Stimulated activated CD8-positive, alpha-beta memory T cell treated with anti-CD3 and anti-CD28 coated beads, Interleukin-4, amount 100 ng/mL, for 24 hours (primary cell): ENCODE measurements around the gene PSME2.

Source experiments
- DNase-seq: peaks from one replicate; pipeline ENCODE4 v3.0.0-alpha.2; 2020; ENCODE audit warnings: low read depth

Gene PSME2

DNA sequence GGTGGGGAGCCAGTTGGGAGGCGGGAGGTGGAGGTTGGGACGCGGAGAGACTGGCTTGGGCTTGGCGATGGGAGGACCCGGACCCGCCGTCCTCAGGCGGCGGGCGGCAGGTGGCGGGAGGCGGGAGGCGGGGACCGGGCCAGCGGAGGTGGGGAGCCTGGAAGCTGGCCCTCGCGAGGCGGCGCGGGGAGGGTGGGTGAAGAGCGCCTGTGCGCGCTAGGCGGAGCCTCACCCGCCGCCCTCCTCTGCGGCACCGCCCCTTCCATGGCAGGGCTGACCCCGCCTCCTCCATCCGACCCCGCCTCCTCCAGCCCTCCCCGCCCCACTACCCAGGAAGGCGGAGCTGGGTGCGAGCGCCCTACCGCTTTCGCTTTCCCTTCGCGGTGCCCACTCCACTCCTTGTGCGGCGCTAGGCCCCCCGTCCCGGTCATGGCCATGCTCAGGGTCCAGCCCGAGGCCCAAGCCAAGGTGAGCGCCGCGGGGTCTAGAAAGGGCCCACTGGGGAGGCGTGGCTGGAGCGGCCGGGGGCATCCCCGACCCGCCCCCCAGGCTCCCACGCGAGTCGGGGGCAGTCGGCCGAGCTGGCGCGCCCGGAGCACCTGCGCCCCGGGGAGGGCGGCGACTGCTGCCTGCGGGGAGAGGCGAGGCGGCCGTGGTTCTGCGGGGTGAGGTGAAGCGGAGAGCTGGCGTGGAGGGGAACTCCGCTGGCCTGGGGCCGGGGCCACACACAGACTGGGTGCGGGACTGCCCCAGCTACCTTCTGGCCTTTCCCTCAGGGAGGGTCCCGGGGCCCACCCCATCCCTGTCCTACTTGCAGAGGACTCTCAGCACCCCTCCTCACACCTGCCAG lies 10.4 kb downstream of the PSME2 start, which contains the start of gene PSME1:
Gene PSME1 (plus strand): TSS at position 361 of the 850 bp plus-strand sequence. CDS start 69 bp downstream, at position 430.
- DNase-seq, result peak; percentile 89

DNA sequence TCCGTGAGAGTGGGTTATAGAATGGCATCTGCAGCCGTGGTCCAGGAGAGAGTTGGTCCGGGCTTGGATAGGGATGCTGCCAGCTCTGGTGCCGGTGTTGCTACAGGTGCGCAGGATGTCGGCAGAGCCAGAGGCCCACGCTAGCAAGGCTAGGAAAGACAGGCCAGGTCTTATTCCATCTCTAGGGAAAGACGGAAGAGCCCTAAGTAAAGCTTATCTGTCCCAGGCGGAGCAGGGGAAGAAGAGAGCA lies 10.9 kb downstream of the PSME2 start:
- no peak for DNase-seq

DNA sequence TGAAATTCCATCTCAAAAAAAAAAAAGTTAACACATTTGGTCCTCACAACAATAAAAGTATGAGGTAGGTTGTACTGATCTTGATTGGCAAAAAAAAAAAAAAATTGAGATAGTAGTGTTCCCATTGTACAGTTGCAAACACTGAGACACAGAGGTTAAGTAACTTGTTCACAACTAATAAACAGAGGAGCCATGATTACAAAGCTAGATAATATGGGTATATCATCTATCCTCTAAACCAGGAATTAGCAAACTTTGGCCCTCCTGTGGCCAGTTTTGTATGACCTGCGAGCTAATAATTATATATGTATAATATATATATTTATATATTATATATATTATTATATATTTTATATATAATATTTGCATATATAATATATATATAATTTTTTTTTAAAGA lies 12.7 kb downstream of the PSME2 start:
- no peak for DNase-seq

DNA sequence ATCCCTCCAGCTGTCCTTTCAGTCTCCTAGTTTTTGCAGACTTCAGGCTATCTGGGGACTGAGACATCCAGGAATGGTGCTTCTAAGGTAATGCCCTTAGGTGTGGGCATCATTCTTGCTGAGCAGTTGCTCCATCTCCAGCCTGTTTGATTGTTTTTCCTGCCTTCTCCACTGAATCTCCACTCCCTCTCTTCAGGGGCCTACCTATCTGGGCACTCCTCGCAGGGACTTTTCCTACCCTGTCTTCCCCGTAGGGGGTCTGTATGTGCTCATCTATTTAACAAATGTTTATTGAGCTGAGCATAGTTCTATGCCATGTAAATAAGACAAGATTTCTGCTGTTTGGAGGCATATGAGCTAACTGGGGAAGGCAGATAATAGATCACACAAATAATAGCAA lies 13.4 kb downstream of the PSME2 start:
- no peak for DNase-seq

DNA sequence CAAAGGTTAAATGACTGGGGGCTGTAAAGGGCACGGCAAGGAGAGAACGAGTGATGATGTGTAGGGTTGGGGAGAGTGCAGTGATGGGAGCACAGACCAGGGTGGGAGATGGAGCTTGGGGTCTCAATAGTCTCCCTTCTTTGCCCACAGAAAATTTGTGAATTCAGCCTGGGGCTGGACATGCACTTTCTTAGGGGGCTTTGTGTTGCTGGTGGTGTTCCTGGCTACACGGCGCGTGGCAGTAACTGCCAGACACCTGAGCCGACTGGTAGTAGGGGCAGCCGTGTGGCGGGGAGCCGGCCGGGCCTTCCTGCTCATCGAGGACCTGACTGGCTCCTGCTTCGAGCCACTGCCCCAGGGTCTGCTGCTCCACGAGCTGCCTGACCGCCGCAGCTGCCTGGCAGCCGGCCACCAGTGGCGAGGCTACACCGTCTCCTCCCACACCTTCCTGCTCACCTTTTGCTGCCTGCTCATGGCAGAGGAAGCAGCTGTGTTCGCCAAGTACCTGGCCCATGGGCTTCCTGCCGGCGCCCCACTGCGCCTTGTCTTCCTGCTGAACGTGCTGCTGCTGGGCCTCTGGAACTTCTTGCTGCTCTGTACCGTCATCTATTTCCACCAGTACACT lies 14.2 kb downstream of the PSME2 start:
- no peak for DNase-seq

DNA sequence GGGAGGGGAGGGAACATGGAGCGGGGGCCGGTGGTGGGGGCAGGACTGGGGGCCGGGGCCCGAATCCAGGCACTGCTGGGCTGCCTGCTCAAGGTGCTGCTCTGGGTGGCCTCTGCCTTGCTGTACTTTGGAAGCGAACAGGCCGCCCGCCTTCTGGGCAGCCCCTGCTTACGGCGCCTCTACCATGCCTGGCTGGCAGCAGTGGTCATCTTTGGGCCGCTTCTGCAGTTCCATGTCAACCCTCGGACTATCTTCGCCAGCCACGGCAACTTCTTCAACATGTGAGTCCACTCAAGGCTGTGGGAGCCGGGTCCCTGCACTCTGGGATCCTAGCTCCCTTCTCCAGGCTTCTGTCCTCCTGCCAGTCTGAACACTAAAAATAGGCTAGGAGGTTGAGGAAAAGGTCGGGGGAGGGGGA lies 14.9 kb downstream of the PSME2 start:
- no peak for DNase-seq

DNA sequence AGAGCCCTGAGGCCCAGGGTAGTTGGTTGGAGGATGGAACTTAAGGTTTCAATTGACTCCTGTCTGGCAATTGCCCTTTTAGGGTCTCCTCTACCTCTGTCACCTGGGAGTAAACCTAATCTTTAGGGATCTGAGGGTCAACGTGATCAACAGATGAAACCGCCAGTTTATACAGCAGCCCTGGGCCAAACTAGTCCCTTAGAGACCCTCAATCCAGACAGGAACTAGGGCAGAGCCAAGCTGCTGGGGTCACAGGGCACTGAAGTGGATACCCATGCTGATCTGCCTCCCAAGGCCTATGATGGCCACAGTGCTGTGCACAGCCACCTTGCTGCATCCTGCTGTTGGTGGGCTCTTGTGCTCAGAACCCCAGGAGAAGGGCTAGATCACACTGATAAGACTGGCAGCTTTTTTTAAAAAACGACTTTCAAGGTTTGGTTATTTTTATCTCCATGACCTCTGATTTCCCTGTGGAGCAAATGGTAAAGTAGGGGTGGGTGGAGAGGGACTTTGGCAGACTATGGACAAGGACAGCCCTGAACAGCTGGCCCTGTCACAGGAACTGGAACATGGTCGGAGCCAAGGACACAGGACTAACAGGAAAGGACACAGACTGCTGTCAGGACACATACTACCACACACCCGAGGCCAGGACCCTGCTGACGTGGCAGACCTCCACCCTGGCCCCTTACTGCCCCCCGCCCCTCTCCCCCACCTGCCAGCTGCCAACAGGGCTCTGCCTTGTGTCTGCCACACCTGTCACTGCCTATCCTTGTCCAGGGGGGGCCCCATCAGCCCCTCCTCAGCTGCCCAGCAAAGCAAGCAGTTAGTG lies 15.5 kb downstream of the PSME2 start:
- no peak for DNase-seq

DNA sequence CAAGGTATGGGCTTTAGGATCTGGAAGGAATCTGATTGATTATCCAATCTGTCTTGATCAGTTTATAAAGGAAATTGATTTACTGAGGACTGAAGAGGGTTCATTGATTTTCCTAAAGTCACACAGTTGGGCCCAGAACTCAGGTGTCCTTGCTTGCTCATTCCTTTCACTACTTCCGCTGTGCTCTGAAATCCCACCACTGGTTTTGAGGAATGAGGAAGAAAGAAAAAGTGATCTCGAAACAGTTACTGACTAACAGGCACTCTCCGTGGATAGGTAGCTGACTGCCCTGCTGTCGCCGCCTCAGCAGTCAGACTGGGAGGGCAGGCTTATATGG lies 16.1 kb downstream of the PSME2 start, which contains the start of gene FITM1:
Gene FITM1 (plus strand): TSS at position 280 of the 337 bp plus-strand sequence. CDS start 905 bp downstream, outside the sequence.
- no peak for DNase-seq

DNA sequence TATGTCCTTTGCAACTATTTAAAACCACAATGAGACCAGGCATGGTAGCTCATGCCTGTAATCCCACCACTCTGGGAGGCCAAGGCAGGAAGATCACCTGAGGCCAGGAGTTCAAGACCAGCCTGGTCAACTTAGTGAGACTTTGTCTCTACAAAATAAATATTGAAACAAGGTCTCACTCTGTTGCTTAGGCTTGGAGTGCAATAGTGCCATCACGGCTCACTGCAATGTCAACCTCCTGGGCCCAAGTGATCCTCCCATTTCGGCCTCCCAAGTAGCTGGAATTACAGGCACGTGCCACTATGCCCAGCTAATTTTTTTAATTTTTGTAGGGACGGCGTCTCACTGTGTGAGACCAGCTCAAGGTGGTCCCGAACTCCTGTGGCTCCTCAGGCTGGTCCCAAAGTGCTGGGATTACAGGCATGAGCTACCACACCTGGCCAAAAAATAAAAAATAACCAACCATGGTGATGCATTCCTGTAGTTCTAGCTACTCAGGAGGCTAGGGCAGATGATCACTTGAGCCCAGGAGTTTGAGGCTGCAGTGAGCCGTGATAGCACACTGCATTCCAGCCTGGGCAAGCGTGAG lies 16.9 kb downstream of the PSME2 start:
- DNase-seq, result no peak

DNA sequence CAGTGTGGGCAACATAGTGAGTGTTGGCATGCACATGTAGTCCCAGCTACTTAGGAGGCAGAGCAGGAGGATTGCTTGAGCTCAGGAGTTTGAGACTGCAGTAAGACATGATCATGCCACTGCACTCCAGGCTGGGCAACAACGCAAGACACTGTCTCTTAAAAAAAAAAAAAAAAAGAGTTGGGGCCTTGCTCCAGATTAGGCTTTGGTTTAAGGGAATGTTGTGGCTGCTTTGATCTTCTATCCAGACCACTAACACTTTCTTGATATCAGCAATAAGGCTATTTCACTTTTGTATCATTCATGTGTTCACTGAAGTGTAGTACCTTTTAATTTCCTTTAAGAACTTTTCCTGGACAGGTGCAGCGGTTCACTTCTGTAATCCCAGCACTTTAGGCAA lies 18.7 kb downstream of the PSME2 start:
- DNase-seq, result no peak

DNA sequence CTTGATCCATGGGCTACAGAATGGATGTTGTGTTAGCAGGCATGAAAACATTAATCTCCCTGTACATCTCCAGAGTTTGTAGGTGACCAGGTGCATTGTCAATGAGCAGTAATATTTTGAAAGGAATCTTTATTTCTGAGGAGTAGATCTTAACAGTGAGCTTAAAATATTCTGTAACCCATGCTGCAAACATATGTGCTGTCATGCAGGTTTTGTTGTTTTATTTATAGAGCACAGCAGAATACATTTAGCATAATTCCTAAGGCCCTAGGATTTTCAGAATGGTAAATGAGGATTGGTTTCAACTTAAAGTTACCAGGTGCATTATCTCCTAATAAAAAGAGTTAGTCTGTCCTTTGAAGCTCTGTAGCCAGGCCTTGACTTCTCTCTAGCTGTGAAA lies 19.5 kb downstream of the PSME2 start:
- no peak for DNase-seq

DNA sequence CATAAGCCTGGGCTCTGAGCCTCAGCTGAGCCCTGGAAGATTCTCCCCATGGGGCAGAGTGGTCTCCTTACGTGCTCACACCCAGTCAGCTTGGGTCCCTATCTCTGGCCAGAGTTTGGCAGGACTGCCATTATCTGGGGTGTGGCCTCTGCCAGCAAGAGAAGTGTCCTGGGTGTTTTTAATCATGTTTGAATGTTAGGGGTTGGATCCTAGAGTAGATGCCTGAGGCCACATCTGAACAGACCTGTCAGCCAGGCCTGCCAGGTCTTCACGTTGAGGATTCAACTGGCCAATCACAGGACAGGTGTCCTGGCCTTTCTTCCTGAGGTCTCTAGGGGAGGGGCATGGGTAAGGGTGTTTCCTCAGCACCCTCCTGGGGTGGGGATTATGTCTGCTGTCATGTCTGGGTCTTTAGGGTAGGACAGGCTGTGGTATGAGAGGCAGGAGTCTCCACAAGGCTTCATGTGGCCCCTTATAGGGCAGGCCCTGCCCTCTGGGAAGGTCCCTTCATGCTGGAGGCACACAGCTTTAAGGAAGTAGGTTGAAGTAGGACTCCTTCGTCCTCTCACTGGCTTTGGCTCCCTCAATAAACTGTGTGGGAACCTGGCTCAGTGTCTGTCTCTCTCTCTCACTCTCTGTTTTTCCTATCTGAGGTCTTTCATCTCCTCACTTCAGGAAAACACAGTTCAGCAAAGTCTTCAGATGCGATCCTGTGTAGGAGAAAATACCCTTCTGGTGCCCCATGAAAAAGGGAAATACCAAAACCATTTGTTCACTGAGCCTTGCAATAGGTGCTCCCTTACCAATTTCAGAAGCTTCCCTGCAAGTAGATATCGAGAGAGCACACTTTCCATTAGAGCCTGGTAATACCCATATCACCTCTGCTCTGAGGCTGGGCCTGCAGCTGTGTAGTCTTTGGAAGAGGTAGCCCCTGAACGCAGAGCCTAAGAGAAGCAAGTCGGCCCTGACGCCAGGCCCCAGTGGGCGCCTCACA lies 22.7 kb downstream of the PSME2 start:
- no peak for DNase-seq

DNA sequence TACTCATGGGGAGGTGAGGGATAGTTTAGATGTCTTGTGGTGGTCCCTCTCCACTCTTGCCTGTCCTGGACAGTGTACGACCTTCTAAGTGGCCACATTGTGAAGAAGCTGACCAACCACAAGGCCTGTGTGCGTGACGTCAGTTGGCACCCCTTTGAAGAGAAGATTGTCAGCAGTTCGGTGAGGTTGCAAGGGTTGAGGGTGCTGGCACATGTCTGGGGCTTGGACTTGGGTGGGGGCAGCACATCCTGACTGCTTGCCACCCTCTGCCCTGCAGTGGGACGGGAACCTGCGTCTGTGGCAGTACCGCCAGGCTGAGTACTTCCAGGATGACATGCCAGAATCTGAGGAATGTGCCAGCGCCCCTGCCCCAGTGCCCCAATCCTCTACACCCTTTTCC lies 23.5 kb downstream of the PSME2 start:
- no peak for DNase-seq

DNA sequence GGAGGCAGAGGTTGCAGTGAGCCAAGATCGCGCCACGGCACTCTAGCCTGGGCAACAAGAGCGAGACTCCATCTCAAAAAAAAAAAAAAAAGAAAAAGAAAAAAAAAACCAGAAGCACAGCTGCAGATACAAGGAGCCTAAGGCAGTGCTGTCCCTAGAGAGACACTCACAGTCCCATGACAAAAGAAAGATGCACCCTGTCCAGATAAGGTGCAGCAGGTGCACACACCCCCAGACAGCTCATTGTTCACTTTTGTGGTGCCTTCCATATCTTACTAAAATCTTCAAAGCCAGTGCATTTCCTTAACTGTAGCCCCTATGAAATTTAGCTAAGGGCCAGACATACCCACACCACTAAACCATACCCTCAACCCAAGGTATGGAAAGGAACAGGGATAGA lies 24.0 kb downstream of the PSME2 start:
- DNase-seq, result no peak

DNA sequence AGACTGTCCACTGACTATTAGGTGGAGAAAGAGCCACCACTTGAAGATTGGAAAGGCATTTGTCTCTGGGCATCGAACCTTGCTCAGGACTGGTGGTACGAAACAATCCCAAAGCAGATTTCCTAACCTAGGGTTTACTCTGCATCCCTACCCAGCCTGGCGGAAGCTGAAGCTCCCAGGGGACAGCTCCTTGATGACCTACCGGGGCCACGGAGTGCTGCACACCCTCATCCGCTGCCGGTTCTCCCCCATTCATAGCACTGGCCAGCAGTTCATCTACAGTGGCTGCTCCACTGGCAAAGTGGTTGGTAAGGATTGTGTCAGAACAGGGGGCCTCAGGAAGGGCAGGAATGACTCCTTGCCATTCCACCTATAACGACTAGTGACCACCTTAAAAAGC lies 25.2 kb downstream of the PSME2 start:
- no peak for DNase-seq

DNA sequence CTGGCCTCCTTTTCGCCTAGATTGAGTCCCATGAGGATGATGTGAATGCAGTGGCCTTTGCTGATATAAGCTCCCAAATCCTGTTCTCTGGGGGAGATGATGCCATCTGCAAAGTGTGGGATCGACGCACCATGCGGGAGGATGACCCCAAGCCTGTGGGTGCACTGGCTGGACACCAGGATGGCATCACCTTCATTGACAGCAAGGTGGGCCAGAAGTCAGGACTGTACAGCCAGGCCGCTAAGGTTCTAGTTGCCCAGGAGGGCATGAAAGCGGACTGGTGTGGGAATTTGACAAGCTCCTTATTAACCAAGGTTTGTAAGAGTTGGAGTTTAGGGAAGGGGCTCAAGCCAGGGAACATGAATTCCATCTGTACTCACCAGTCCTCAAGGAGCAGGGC lies 26.7 kb downstream of the PSME2 start:
- DNase-seq, result no peak

DNA sequence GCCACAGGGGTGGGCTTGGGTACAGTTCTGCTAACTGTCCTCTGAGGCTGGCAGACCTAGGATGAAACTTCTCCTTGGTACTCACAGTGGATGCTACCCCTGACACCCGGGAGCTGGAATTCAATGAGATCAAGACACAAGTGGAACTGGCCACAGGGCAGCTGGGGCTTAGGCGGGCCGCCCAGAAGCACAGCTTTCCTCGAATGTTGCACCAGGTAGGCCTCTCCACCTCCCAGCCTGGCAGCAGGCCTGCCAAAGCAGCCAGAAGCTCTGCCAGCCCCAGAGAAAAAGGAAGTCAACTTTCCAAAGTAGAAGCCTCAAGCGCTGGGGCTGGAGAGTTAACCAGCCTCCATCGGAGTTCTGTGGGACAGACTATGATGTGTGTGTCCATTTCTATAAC lies 29.2 kb downstream of the PSME2 start:
- no peak for DNase-seq

DNA sequence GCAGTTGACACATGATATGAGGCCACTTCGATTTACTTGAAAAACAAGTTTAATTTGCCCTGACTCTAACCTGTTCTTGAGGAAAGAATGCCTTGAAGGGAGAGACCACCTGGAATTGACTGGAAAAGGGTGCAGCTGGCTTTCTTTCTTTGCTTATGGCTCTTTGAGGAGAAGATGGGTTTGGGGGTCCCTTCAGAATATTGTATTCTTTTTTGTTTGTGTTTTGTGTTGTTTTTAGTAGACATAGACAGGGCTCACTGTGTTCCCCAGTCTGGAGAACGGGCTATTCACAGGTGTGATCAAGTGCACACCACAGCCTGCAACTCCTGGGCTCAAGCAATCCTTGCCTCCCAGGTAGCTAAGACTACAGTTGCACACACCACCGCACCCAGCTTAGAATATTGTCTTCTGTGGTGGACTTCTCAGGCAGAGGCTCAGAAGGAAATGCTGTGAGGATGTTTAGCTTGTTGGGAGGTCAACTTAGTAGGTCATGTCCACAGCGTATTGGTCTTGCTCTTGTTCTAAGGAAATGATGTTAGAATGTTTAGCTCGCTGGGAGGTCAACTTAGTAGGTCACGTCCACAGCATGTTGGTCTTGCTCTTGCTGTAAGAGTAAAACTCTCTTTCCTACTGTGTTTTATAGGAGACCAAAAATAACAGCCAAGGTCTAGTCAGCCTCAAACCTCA lies 30.1 kb downstream of the PSME2 start:
- no peak for DNase-seq

DNA sequence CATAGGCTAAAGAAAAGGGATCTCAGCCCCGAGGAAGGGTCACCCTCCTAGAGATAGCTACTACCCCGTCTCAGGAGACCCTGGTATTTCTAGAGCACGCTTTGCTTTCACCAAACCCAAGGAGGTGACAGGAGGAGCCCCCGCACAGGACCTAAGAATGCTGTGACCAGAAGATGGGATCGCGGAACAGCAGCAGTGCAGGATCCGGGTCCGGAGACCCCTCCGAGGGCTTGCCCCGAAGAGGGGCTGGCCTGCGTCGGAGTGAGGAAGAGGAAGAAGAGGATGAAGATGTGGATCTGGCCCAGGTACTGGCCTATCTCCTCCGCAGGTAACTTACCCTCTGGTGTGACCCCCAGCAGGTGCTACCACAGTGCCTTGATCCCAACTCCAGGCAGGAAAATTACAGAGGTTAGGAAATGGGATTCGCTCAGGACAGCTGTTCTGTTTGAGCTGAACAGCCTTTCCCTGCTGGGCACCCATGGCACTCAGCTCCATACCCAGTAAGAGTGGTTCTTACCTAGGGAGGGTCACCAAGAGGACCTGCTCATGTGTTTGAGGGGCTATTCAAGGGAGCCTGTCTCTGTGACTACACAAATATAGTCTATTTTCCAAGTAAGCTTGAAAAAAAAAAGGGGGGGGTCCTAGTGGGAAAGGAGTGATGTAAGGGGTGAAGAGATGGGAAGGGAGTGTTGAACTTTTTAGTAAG lies 30.8 kb downstream of the PSME2 start:
- no peak for DNase-seq
